Osteocyte (in vitro differentiated cells): ENCODE data around the gene TAF10. TPM values are rescaled to one million over a fixed set of nuclear protein-coding genes. Genes with fewer than 3 reads are reported as not detected.

Experiments used
- DNase-seq: peaks from one replicate; pipeline ENCODE4 v3.0.0; 2021; ENCODE audit warnings: mixed read lengths; ENCODE audit not compliant: unreplicated experiment; ENCODE audit errors: extremely low spot score
- H3K27ac Mint-ChIP-seq: one replicate; pipeline ENCODE4 v1.8.0; 2021; ENCODE audit warnings: mild to moderate bottlenecking, mixed read lengths; ENCODE audit not compliant: unreplicated experiment
- H3K27me3 Mint-ChIP-seq: one replicate; pipeline ENCODE4 v1.8.0; 2021; ENCODE audit warnings: mixed read lengths; ENCODE audit not compliant: unreplicated experiment
- H3K36me3 Mint-ChIP-seq: one replicate; pipeline ENCODE4 v1.8.0; 2021; ENCODE audit warnings: mixed read lengths; ENCODE audit not compliant: unreplicated experiment
- H3K4me1 Mint-ChIP-seq: one replicate; pipeline ENCODE4 v1.8.0; 2021; ENCODE audit warnings: mixed read lengths; ENCODE audit not compliant: unreplicated experiment
- H3K4me3 Mint-ChIP-seq: one replicate; pipeline ENCODE4 v1.8.0; 2021; ENCODE audit warnings: mild to moderate bottlenecking, moderate library complexity, mixed read lengths; ENCODE audit not compliant: unreplicated experiment
- H3K9me3 Mint-ChIP-seq: one replicate; pipeline ENCODE4 v1.8.0; 2021; ENCODE audit warnings: mixed read lengths; ENCODE audit not compliant: unreplicated experiment
- total RNA-seq: library from RNA; stranded (reverse); gene quantifications from 2 replicates; pipeline ENCODE4 v1.2.1, GENCODE V29; 2021
- TF ChIP-seq, protein P1 (sequence below): fragments of 200-600 bp; sonication (generic); IDR thresholded peaks from 2 replicates; pipeline ENCODE4 v1.5.0; 2021; ENCODE audit warnings: antibody characterized with exemption, mild to moderate bottlenecking, moderate library complexity

The TAF10 gene
- total RNA-seq, 1 donor from 2014 or later: 100 TPM

DNA sequence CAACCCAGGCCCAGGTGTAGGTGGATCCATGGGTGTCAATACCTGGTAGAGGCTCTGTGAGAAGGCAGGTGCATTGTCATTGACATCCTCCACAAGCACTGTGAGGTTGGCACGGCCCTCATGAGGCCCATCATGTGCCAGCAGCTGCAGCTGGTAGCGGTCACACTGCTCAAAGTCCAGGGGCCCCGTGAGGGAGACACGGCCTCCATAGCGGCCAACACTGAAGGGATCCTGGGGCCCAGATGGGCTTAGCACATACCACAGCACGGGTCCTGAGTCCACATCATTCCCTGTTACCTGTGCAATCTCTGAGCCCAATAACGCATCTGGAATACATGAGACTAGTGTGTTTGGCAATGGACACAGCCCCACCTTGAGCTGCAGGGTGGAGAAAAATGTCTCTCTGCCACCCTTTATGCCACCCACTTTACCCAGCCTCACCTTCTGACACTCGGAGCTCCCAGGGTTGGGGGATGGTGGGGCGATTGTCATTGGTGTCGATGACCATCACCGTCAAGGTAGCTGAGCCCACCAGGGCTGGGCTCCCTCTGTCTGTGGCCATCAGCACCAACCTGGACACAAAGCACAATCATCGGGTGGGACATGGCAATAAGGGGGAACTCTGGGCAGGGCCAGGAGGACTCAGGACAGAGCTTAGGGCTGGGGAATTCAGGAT lies 13.3 kb upstream of the TAF10 start:
- no peaks in the 10 kb centered on the region for H3K9me3 Mint-ChIP-seq
- no peak overlapping the region for H3K27ac Mint-ChIP-seq
- DNase-seq: peak; percentile 49
- no peaks in the 10 kb centered on the region for H3K27me3 Mint-ChIP-seq
- peaks cover 23% of the 10 kb centered on the region for H3K36me3 Mint-ChIP-seq
- TF ChIP-seq, protein P1, sequence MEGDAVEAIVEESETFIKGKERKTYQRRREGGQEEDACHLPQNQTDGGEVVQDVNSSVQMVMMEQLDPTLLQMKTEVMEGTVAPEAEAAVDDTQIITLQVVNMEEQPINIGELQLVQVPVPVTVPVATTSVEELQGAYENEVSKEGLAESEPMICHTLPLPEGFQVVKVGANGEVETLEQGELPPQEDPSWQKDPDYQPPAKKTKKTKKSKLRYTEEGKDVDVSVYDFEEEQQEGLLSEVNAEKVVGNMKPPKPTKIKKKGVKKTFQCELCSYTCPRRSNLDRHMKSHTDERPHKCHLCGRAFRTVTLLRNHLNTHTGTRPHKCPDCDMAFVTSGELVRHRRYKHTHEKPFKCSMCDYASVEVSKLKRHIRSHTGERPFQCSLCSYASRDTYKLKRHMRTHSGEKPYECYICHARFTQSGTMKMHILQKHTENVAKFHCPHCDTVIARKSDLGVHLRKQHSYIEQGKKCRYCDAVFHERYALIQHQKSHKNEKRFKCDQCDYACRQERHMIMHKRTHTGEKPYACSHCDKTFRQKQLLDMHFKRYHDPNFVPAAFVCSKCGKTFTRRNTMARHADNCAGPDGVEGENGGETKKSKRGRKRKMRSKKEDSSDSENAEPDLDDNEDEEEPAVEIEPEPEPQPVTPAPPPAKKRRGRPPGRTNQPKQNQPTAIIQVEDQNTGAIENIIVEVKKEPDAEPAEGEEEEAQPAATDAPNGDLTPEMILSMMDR: no peak
- no peak overlapping the region for H3K4me3 Mint-ChIP-seq
- no peaks in the 10 kb centered on the region for H3K4me1 Mint-ChIP-seq

DNA sequence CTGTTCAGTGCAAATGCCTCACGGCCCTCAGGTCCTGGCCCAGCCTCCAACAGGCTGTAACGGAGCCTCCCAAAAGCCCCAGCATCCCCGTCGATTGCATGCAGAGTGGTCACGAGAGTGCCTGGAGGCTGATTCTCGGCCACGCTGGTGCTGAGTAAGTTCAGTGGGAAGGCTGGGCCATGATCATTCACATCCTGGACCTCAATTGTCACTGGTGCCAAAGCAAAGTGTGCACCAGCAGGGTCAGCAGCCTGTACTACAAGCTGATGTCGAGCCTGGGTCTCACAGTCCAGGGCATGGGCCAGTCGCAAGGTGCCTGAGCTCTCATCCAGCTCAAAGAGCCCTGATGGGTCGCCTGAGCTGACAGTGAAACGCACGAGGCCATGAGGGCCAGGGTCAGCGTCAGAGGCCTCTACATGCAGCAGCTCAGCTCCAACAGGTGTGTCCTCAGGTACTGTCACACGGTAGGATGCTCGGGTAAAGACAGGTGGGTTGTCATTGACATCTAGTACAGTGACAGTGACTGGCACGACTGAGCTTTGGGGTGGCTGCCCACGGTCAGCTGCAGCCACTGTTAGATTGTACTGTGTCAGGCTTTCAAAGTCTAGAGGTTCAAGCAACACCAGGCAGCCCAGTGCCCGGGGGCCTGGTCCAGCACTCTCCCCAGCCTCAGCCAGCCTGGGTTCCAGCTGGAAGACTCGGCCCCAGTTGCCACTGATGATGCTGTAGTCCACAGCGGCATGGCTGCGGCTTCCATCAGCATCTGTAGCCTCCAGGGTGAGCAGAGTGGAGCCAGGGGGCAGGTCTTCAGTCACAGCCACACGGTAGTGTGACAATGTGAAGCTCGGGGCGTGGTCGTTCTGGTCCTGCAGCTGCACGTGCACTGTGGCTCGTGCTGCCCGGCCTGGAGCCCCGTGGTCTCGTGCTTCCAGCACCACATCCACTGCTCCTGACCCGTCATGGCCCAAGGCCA lies 11.7 kb upstream of the TAF10 start:
- H3K9me3 Mint-ChIP-seq: no peaks in the 10 kb centered on the region
- peaks cover 19% of the 10 kb centered on the region for H3K36me3 Mint-ChIP-seq
- H3K4me3 Mint-ChIP-seq: no peak overlapping the region
- TF ChIP-seq, protein P1: no peak
- peak; percentile 69 for DNase-seq
- H3K4me1 Mint-ChIP-seq: no peaks in the 10 kb centered on the region
- no peaks in the 10 kb centered on the region for H3K27me3 Mint-ChIP-seq
- H3K27ac Mint-ChIP-seq: no peak overlapping the region

DNA sequence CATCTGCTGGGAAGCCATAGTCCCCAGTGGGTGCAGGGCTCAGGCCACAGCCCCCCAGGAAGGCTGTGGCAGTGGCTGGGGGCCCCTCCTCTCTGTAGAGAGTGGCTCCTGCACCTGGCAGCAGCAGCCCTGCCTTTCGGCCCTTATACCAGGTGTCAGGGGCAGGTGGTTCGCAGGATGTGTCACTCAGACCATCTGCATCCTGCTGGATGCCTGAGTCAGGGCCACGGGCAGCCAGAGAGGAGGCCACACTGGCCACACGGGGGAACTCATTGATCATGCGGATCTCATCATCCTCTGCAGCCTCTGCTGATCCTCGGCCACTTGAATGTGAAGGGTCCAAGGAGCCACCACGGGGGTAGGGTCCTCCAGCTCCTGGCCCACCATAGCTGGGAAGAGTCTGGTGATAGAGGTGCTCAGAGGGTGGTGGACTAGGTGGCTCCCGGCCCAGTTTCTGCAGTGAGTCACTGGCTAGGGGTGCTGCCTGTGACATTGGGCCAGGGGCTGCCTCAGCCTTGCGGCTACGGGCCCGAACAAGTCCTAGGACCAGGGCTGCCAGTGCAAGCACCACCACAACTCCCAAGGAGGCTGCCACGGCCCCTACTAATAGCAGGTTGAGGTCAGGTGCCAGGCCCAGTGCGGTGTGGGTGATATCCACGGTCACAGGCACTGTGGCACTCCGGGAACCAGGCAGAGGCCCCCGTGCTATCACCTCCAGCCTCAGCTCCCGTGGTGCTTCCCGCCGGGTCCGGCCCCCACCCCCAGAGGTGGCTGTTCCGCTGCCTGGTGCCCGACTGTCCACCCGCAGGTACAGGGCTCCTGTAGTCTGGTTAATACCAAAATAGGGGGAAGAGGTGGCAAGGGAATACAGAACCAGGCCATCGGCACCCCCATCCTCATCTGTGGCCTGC lies 10.5 kb upstream of the TAF10 start:
- H3K36me3 Mint-ChIP-seq: peaks cover 18% of the 10 kb centered on the region
- no peak for DNase-seq
- TF ChIP-seq, protein P1: no peak
- H3K4me3 Mint-ChIP-seq: no peak overlapping the region
- no peaks in the 10 kb centered on the region for H3K27me3 Mint-ChIP-seq
- no peak overlapping the region for H3K27ac Mint-ChIP-seq
- H3K4me1 Mint-ChIP-seq: no peaks in the 10 kb centered on the region
- H3K9me3 Mint-ChIP-seq: no peaks in the 10 kb centered on the region

DNA sequence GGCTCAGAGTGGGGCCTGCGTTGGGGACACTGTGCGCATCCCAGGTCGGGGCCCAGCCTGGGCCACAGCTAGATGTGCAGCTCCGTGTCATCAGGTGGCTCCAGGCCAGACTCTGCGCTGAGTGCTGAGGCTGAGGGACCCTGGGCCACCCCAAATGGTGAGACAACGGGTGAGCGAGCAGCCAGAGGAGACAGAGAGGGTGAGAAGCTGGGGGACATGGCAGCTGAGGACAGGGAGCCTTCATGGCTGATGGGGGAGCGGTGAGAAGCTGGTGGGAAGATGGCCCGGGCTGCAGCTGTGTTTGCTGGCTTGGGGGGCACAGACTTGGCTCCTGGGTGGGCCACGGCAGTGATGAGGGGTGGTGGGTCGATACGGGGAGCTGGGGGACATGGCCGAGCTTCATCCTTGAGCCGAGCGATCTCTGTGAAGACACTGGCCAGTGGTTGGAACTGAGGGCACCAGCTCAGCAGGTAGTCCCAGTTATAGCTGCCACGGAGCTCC lies 9.7 kb upstream of the TAF10 start:
- Mint-ChIP-seq H3K4me3 (no peak overlapping the region), H3K27ac (peak overlapping the region; percentile 57), H3K4me1 (no peaks in the 10 kb centered on the region), H3K36me3 (peaks cover 12% of the 10 kb centered on the region), H3K9me3 (no peaks in the 10 kb centered on the region), H3K27me3 (no peaks in the 10 kb centered on the region)
- DNase-seq: no peak
- TF ChIP-seq, protein P1: no peak
